CD8-positive, alpha-beta memory T cell (primary cell): ENCODE data around the gene NKAIN4. TPM values are rescaled to one million over a fixed set of nuclear protein-coding genes. Genes with fewer than 3 reads are reported as not detected.

ENCODE experiments used
- CTCF ChIA-PET: fragments of 350-600 bp; sonication (Branson Sonifier 250); formaldehyde crosslinking; loops from one replicate; lab custom pipeline; 2021; ENCODE audit warnings: antibody characterized with exemption; lab: Charles Lee
- POLR2A ChIA-PET: fragments of 350-600 bp; sonication (Branson Sonifier 250); formaldehyde crosslinking; loops from one replicate; lab custom pipeline; 2021; ENCODE audit warnings: antibody characterized with exemption; lab: Charles Lee
- DNase-seq, 5 donors: peaks; one replicate each; pipeline versions ENCODE4 v3.0.0 to v3.0.0-alpha.2; 2020 to 2022; ENCODE audit warnings: mixed read lengths in 1 of 5
- H3K27ac ChIP-seq: one replicate; pipeline ENCODE4 v1.7.0; 2013; ENCODE audit warnings: low read depth, mild to moderate bottlenecking, low read length, moderate library complexity
- H3K27me3 ChIP-seq: 2 replicates; pipeline ENCODE4 v1.7.0; 2013; ENCODE audit warnings: low read length, mild to moderate bottlenecking; ENCODE audit not compliant: insufficient read depth, poor library complexity, severe bottlenecking
- H3K36me3 ChIP-seq: 2 replicates; pipeline ENCODE4 v1.7.0; 2013; ENCODE audit warnings: mild to moderate bottlenecking, low read length, moderate library complexity; ENCODE audit not compliant: insufficient read depth
- H3K4me1 ChIP-seq: 2 replicates; pipeline ENCODE4 v1.7.0; 2013; ENCODE audit warnings: mild to moderate bottlenecking, low read length, moderate library complexity; ENCODE audit not compliant: insufficient read depth
- H3K4me3 ChIP-seq: 2 replicates; pipeline ENCODE4 v1.7.0; 2013; ENCODE audit warnings: mild to moderate bottlenecking, low read length
- H3K9me3 ChIP-seq: 2 replicates; pipeline ENCODE4 v1.7.0; 2013; ENCODE audit warnings: mild to moderate bottlenecking, low read length
- H3K27ac Mint-ChIP-seq, 8 donors: one replicate each; pipeline ENCODE4 v1.8.0; 2020 to 2021; ENCODE audit warnings: mixed read lengths in 8 of 8, mild to moderate bottlenecking in 6 of 8, inconsistent platforms in 3 of 8, moderate library complexity in 3 of 8
- H3K27me3 Mint-ChIP-seq, 2 donors: one replicate each; pipeline ENCODE4 v1.8.0; 2020 to 2021; ENCODE audit warnings: mixed read lengths in 2 of 2, mild to moderate bottlenecking in 1 of 2, moderate library complexity in 1 of 2
- H3K36me3 Mint-ChIP-seq, 3 donors: one replicate each; pipeline ENCODE4 v1.8.0; 2020 to 2021; ENCODE audit warnings: mixed read lengths in 3 of 3, inconsistent platforms in 1 of 3, mild to moderate bottlenecking in 1 of 3
- H3K4me1 Mint-ChIP-seq, 3 donors: one replicate each; pipeline ENCODE4 v1.8.0; 2020 to 2021; ENCODE audit warnings: mixed read lengths in 3 of 3, inconsistent platforms in 1 of 3, mild to moderate bottlenecking in 1 of 3
- H3K4me3 Mint-ChIP-seq, 7 donors: one replicate each; pipeline ENCODE4 v1.8.0; 2020 to 2021; ENCODE audit warnings: mixed read lengths in 7 of 7, mild to moderate bottlenecking in 6 of 7, moderate library complexity in 4 of 7, inconsistent platforms in 2 of 7
- H3K9me3 Mint-ChIP-seq, 5 donors: one replicate each; pipeline ENCODE4 v1.8.0; 2020 to 2022; ENCODE audit warnings: mixed read lengths in 5 of 5, mild to moderate bottlenecking in 3 of 5, moderate library complexity in 2 of 5, inconsistent platforms in 1 of 5
- polyA plus RNA-seq: library from polyadenylated mRNA; unstranded; fragments of 300-500 nt; fragmentation: Illumina TruSeq; gene quantifications from one replicate; pipeline ENCODE4 v1.2.3, GENCODE V29; 2021
- total RNA-seq, 2 experiments: library from RNA; stranded (reverse); gene quantifications; one replicate each; pipeline ENCODE4 v1.2.3, GENCODE V29; 2021

NKAIN4 gene
- total and polyA plus RNA-seq, 3 experiments from 2014 or later: not detected

DNA sequence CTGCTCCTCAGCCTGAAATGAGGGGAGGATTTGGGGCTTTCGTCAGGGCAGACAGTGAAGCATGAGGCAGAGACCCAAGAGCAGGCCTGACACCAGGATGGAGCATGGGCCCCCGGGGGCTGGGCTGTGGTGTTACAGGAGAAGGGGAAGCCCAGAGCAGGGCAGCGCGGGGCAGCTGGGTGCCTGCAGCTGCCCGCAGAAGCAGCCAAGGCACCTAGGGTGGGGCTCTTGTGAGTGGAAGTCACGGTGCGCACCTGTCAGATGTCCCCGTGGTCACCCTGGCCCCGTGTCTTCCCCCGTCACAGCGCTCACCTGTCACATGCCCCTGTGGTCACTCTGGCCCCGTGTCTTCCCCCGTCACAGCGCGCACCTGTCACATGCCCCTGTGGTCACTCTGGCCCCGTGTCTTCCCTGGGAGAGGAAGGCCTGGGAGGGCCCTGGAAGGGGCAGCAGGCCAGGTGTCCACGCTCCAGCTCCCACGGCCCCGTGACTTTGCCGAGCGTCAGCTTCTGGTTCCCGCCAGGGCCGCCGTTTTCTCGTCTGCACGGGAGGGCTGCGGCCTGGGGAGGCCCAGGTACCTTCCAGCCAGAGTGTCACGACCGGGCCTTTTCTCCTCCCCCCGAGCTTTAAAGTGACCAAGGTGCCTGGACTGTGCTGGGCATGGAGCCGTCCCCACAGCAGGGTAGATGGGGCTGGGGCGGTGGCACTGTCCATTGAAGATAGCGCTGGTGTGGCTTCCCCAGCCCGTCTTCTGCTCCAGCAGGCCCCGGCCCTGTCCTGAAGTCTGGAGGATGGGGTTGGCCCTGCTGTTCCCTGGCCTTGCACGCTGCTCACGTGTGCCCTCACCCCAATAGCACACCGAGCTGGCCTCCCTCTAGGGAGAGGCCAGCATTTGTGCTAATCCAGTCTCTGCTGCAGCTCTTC, 27.7 kb upstream of the NKAIN4 start:
- H3K9me3 ChIP-seq: no peaks in the 10 kb centered on the region
- H3K36me3 ChIP-seq: peaks cover 14% of the 10 kb centered on the region
- no peak overlapping the region for H3K4me3 ChIP-seq
- H3K27ac ChIP-seq: no peak overlapping the region
- no peaks in the 10 kb centered on the region for H3K27me3 ChIP-seq
- DNase-seq: no peak
- no peaks in the 10 kb centered on the region for H3K9me3 Mint-ChIP-seq
- H3K4me3 Mint-ChIP-seq: no peak overlapping the region
- H3K36me3 Mint-ChIP-seq: peaks cover 0 to 73% (median 2%) of the 10 kb centered on the region in 3 donors
- CTCF ChIA-PET: no interaction called here
- H3K27ac Mint-ChIP-seq: no peak overlapping the region
- H3K4me1 ChIP-seq: no peaks in the 10 kb centered on the region
- H3K27me3 Mint-ChIP-seq: no peaks in the 10 kb centered on the region
- H3K4me1 Mint-ChIP-seq: peaks cover 4 to 7% (median 7%) of the 10 kb centered on the region in 3 donors
- POLR2A ChIA-PET: no interaction called here

DNA sequence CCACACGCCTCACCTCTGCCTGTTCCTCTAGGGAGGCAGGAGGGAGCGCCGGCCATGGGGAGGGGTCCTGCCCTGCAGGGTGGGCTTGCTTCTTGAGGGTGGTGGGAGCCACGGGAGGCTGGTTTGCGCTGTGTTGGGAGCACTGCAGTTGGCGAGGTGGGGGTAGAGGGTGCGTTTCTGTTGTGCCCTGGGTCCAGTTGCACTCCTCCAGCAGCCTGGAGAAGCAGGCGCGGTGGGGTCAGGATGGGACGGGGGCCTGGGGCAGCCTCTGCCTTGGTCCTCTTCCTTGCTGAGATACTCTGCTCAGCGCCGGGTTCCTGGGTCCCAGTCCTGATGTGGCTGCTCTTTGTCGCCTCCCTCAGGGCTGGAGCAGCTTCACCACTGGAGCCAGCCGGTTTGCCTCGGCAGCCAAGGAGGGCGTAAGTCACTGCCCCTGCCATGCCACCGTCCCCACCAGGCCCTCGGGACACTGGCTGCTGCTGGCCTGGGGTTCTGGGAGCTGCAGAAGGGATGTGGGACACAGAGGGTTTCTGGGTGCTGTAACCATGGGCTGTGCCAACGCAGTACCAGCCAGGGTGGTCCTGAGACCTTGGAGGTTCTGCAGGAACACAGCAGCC, 26.8 kb upstream of the NKAIN4 start:
- no peak for DNase-seq
- no peaks in the 10 kb centered on the region for H3K27me3 Mint-ChIP-seq
- Histone ChIP-seq H3K4me1 (no peaks in the 10 kb centered on the region), H3K9me3 (no peaks in the 10 kb centered on the region), H3K27ac (no peak overlapping the region), H3K4me3 (no peak overlapping the region), H3K36me3 (peaks cover 14% of the 10 kb centered on the region), H3K27me3 (no peaks in the 10 kb centered on the region)
- peaks cover 7 to 9% (median 7%) of the 10 kb centered on the region in 3 donors for H3K4me1 Mint-ChIP-seq
- H3K9me3 Mint-ChIP-seq: no peaks in the 10 kb centered on the region
- POLR2A ChIA-PET: no interaction called here
- peaks cover 0 to 75% (median 2%) of the 10 kb centered on the region in 3 donors for H3K36me3 Mint-ChIP-seq
- H3K4me3 Mint-ChIP-seq: no peak overlapping the region
- H3K27ac Mint-ChIP-seq: no peak overlapping the region
- CTCF ChIA-PET: no interaction called here

DNA sequence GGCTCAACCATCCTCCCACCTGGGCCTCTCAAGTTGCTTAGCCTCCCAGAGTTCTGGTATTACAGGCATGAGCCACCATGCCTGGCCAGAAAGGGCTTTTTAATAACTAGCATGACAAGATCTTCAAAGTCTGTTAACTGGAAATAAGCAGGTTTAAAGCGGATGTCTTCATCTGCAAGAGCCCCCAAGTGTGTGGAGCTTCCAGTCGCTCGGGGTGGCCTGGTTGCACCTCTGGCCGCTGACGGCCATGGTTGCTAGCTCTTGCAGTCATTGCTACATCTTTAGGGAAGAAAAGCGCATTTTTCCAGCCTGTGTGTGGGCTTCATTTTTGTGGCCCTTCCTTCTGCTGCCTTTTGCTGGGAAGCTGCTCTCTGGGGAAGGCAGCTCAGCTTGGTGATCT, 26.1 kb upstream of the NKAIN4 start:
- POLR2A ChIA-PET: no interaction called here
- H3K36me3 ChIP-seq: peaks cover 14% of the 10 kb centered on the region
- Mint-ChIP-seq H3K27me3 (no peaks in the 10 kb centered on the region), H3K36me3 (peaks cover 0 to 73% (median 2%) of the 10 kb centered on the region in 3 donors), H3K4me3 (no peak overlapping the region), H3K27ac (no peak overlapping the region), H3K4me1 (peaks cover 7 to 11% (median 8%) of the 10 kb centered on the region in 3 donors), H3K9me3 (no peaks in the 10 kb centered on the region)
- no peaks in the 10 kb centered on the region for H3K27me3 ChIP-seq
- no peaks in the 10 kb centered on the region for H3K4me1 ChIP-seq
- no peak for DNase-seq
- H3K4me3 ChIP-seq: no peak overlapping the region
- H3K27ac ChIP-seq: no peak overlapping the region
- no peaks in the 10 kb centered on the region for H3K9me3 ChIP-seq
- CTCF ChIA-PET: no interaction called here

DNA sequence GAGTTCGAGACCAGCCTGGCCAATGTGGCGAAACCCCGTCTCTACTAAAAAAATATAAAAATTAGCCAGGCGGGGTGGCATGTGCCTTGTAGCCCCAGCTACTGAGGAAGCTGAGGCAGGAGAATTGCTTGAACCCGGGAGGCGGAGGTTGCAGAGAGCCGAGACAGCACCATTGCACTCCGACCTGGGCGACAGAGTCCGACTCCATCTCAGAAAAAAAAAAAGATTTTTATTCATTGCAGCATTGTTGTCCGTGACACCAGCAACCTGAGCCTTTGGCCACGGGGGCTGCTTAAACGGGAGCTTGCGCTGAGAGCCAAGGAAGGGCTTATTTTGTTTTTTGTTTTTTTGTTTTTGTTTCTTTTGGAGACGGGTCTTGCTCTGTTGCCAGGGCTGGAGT, 25.7 kb upstream of the NKAIN4 start:
- Mint-ChIP-seq H3K27ac (no peak overlapping the region), H3K9me3 (no peaks in the 10 kb centered on the region), H3K27me3 (no peaks in the 10 kb centered on the region), H3K4me3 (no peak overlapping the region), H3K36me3 (peaks cover 0 to 75% (median 2%) of the 10 kb centered on the region in 3 donors), H3K4me1 (peaks cover 11 to 15% (median 13%) of the 10 kb centered on the region in 3 donors)
- no peak overlapping the region for H3K27ac ChIP-seq
- POLR2A ChIA-PET: no interaction called here
- CTCF ChIA-PET: no interaction called here
- no peak for DNase-seq
- peaks cover 14% of the 10 kb centered on the region for H3K36me3 ChIP-seq
- peaks cover 4% of the 10 kb centered on the region for H3K4me1 ChIP-seq
- H3K4me3 ChIP-seq: no peak overlapping the region
- H3K27me3 ChIP-seq: no peaks in the 10 kb centered on the region
- H3K9me3 ChIP-seq: no peaks in the 10 kb centered on the region

DNA sequence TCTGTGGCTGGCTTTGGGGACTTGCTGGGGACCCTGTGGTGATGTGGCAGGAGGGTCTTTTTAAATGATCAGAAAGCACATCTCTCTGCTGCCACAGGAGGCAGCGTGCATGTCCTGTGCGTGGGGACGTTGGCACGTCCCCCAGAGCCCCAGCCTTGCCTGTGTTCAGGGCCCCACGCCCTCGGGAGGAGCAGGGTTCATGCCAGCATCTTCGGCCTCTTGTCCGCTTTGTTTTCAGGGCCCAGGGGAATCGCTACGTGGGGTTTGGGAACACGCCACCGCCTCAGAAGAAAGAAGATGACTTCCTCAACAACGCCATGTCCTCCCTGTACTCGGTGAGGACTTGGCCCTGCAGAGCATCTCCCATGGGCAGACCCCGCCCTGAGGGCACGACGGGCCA, 24.4 kb upstream of the NKAIN4 start:
- DNase-seq: no peak
- no peaks in the 10 kb centered on the region for H3K27me3 Mint-ChIP-seq
- ChIA-PET POLR2A (no interaction called here), CTCF (no interaction called here)
- H3K27ac ChIP-seq: no peak overlapping the region
- peaks cover 18 to 20% (median 19%) of the 10 kb centered on the region in 3 donors for H3K4me1 Mint-ChIP-seq
- no peak overlapping the region for H3K4me3 ChIP-seq
- no peaks in the 10 kb centered on the region for H3K9me3 ChIP-seq
- H3K4me3 Mint-ChIP-seq: no peak overlapping the region
- no peak overlapping the region for H3K27ac Mint-ChIP-seq
- H3K9me3 Mint-ChIP-seq: no peaks in the 10 kb centered on the region
- no peaks in the 10 kb centered on the region for H3K27me3 ChIP-seq
- peaks cover 0 to 70% (median 2%) of the 10 kb centered on the region in 3 donors for H3K36me3 Mint-ChIP-seq
- H3K36me3 ChIP-seq: peaks cover 14% of the 10 kb centered on the region
- H3K4me1 ChIP-seq: peaks cover 14% of the 10 kb centered on the region

DNA sequence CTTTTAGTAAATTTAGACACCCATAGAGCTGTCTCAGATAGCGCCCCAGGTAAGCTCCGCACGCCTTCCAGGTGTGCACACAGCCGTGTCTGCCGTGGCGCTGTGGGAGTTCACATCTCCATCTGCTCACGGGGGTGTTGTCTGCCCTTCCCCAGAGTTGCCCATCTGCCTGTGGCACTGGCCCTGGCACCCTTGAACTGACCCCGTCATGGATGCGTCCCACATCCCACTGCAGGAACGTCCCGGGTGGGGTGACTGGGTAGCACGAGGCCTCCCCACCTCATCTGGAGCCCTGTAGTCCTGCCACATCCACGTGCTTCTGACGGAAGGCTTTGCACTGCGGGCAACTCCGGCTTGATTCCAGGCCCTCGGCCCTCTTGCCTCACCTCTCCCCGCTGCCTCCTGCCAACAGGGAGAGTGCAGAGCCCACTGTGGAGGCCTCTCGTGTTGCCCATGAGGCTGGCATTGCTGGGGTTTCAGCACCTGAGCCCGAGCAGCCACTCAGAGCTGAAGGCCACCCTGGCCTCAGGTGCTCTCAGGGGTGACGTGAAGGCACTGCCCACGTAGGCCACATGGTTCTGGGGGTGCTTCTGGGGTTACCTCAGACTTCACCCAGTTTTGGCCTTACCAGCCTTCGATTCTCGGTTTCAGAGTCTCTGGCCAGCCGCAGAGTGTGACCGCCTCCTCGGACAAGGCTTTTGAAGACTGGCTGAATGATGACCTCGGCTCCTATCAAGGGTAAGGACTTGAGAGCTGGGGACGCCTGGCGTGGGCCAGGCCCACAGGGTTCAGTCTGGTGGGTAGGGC, 23.4 kb upstream of the NKAIN4 start:
- no peak overlapping the region for H3K4me3 ChIP-seq
- H3K36me3 ChIP-seq: peaks cover 14% of the 10 kb centered on the region
- ChIA-PET POLR2A (no interaction called here), CTCF (no interaction called here)
- H3K4me1 ChIP-seq: peaks cover 17% of the 10 kb centered on the region
- H3K27ac ChIP-seq: no peak overlapping the region
- H3K9me3 ChIP-seq: no peaks in the 10 kb centered on the region
- H3K4me3 Mint-ChIP-seq: peak overlapping the region in 1 of 7 donors; percentile 27
- H3K27me3 ChIP-seq: no peaks in the 10 kb centered on the region
- DNase-seq: no peak
- peaks cover 0 to 67% (median 2%) of the 10 kb centered on the region in 3 donors for H3K36me3 Mint-ChIP-seq
- no peaks in the 10 kb centered on the region for H3K27me3 Mint-ChIP-seq
- no peak overlapping the region for H3K27ac Mint-ChIP-seq
- H3K9me3 Mint-ChIP-seq: no peaks in the 10 kb centered on the region
- H3K4me1 Mint-ChIP-seq: peaks cover 21 to 25% (median 22%) of the 10 kb centered on the region in 3 donors

DNA sequence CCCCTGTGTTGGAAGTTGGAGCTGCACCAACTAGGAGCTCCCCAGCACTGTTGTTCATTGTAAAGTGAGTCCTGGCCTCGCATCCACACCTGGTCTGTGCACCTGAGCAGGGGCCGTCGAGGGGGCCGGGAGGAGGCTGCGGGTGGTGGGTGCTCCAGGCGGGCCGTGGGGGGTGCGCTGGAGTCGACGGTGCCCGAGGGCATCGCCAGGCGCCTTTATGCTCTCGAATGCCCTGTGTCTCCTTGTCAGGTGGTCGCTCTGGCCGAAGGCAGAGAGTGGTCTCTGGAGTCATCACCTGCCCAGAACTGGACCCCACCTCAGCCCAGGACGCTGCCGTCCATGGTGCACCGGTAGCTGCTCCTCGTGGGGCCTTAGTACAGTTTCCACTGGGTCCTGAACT, 22.7 kb upstream of the NKAIN4 start:
- peaks cover 21 to 25% (median 23%) of the 10 kb centered on the region in 3 donors for H3K4me1 Mint-ChIP-seq
- CTCF ChIA-PET: no interaction called here
- H3K4me3 ChIP-seq: no peak overlapping the region
- POLR2A ChIA-PET: no interaction called here
- H3K27ac Mint-ChIP-seq: no peak overlapping the region
- no peaks in the 10 kb centered on the region for H3K27me3 Mint-ChIP-seq
- no peaks in the 10 kb centered on the region for H3K27me3 ChIP-seq
- H3K9me3 ChIP-seq: no peaks in the 10 kb centered on the region
- H3K9me3 Mint-ChIP-seq: no peaks in the 10 kb centered on the region
- H3K36me3 ChIP-seq: peaks cover 14% of the 10 kb centered on the region
- H3K36me3 Mint-ChIP-seq: peaks cover 0 to 61% (median 2%) of the 10 kb centered on the region in 3 donors
- H3K4me3 Mint-ChIP-seq: peak overlapping the region in 1 of 7 donors; percentile 72
- no peak for DNase-seq
- no peak overlapping the region for H3K27ac ChIP-seq
- peaks cover 17% of the 10 kb centered on the region for H3K4me1 ChIP-seq
